CD4-positive, alpha-beta T cell treated with Interleukin-10 for 1 hour (primary cell): ENCODE data around the gene EPHB1.

Experiments used
- DNase-seq: peaks from one replicate; pipeline ENCODE4 v3.0.0-alpha.2; 2020

Gene EPHB1

GRCh38 chr3:134916276-134916961 is 121.4 kb downstream of the EPHB1 start:
- DNase-seq = no peak

- DNase-seq = no peak
Observed at GRCh38 chr3:134917631-134918030, 122.6 kb downstream of the EPHB1 start.

GRCh38 chr3:134918441-134918840 is 123.4 kb downstream of the EPHB1 start:
- DNase-seq = no peak

- DNase-seq = no peak
Observed at GRCh38 chr3:134922101-134922500, 127.0 kb downstream of the EPHB1 start.

GRCh38 chr3:134922866-134923265 is 127.8 kb downstream of the EPHB1 start:
- no peak for DNase-seq

- DNase-seq = no peak
Observed at GRCh38 chr3:134923286-134923685, 128.2 kb downstream of the EPHB1 start.

- no peak for DNase-seq
Observed at GRCh38 chr3:134927599-134927998, 132.5 kb downstream of the EPHB1 start.

GRCh38 chr3:134928392-134928791 is 133.3 kb downstream of the EPHB1 start:
- DNase-seq = no peak

GRCh38 chr3:134928819-134929218 is 133.8 kb downstream of the EPHB1 start:
- no peak for DNase-seq

GRCh38 chr3:134929976-134930375 is 134.9 kb downstream of the EPHB1 start:
- no peak for DNase-seq

GRCh38 chr3:134931045-134931785 is 136.2 kb downstream of the EPHB1 start:
- no peak for DNase-seq

- DNase-seq = no peak
Observed at GRCh38 chr3:134932035-134932434, 137.0 kb downstream of the EPHB1 start.

- DNase-seq = no peak
Observed at GRCh38 chr3:134933997-134934396, 138.9 kb downstream of the EPHB1 start.

GRCh38 chr3:134934933-134935332 is 139.9 kb downstream of the EPHB1 start:
- no peak for DNase-seq

- no peak for DNase-seq
Observed at GRCh38 chr3:134937256-134938028, 142.4 kb downstream of the EPHB1 start.

GRCh38 chr3:134938029-134938525 is 143.0 kb downstream of the EPHB1 start:
- no peak for DNase-seq

GRCh38 chr3:134939978-134940377 is 144.9 kb downstream of the EPHB1 start:
- no peak for DNase-seq

GRCh38 chr3:134941820-134942219 is 146.8 kb downstream of the EPHB1 start:
- DNase-seq = no peak

GRCh38 chr3:134944429-134944828 is 149.4 kb downstream of the EPHB1 start:
- no peak for DNase-seq

- no peak for DNase-seq
Observed at GRCh38 chr3:134949150-134949549, 154.1 kb downstream of the EPHB1 start.

GRCh38 chr3:134952371-134952770 is 157.3 kb downstream of the EPHB1 start:
- no peak for DNase-seq

GRCh38 chr3:134955874-134956273 is 160.8 kb downstream of the EPHB1 start:
- DNase-seq = no peak

GRCh38 chr3:134956395-134956794 is 161.3 kb downstream of the EPHB1 start:
- DNase-seq = no peak

GRCh38 chr3:134956844-134957243 is 161.8 kb downstream of the EPHB1 start:
- DNase-seq = no peak
